NCI-H524 treated with DMSO at 0.1 percent for 48 hours (cell line): ENCODE results near the gene OSCP1.

Experiments
- DNase-seq: peaks from one replicate; lab custom pipeline; 2025; lab: John Stamatoyannopoulos, UW

The OSCP1 gene

DNA sequence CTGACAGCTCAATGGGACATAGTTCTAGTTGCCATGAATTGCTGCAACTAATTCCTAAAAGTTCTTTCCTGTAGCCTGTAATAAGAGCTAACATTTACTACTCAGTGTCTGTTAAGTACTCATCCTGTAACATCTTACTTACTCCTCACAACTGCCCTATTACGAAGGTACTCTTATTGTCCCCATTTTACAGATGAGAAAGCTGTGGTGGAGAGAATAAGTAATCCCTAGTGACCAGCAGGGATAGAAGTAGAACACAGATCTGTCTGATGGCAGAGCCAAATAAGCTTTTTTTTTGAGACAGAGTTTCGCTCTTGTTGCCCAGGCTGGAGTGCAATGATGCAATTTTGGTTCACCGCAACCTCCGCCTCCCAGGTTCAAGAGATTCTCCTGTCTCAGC is 67.6 kb downstream of the OSCP1 start:
- DNase-seq = no peak

DNA sequence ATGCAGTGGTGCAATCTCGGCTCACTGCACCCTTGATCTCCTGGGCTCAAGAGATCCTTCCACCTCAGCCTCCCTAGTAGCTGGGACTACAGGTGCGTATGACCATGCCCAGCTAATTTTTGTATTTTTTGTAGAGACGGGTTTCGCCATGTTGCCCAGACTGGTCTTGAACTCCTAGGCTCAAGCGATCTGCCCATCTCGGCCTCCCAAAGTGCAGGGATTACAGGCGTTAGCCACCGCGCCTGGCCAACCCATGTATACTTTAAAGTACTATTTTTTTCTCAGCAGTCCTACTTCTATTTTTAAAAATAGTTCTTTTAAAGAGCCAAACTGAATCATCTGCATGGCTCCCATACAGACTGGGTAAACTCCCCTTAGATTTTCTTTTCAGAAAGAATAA is 68.0 kb downstream of the OSCP1 start:
- DNase-seq = no peak

DNA sequence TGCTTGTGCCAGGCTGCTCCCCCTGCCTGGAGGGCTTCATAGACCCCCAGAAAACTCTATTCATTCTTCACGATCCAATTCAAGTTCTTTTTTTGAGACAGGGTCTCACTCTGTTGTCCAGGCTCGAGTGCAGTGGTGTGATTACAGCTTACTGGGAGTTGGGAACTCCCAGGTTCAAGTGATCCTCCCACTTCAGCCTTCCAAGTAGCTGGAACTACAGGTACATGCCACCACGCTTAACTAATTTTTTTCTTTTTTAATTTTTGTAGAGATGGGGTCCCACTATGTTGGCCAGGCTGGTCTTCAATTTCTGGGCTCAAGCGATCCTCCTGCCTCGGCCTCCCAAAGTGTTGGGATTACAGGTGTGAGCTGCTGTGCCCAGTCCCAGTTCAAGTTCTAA is 68.8 kb downstream of the OSCP1 start:
- DNase-seq = no peak

GRCh38 chr1:36380782-36381181 is 69.5 kb downstream of the OSCP1 start:
- no peak for DNase-seq

DNA sequence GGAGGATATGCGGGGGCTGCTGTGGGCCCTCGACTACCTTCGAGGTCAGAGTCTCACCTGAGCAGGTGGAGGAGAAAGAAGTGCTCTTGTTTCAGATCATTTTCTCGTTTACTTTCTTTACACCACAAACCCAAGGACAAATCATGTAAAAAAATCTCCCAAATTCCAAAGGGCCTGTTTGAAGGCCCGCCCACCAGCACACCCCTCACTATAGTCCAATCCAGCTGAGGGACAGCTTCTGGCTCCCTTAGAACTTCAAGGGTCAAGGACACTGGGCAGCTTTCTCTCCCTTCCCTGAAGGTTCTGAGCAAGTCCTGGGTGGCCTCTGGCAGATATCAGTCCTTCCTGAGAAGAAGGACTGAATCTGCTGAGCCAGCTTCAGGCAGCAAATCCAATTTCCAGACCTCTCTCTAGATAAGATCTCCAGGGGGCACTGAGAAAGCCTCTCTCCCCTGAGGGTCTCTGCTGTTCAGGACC is 70.1 kb downstream of the OSCP1 start:
- no peak for DNase-seq

GRCh38 chr1:36377791-36378492 is 72.3 kb downstream of the OSCP1 start:
- DNase-seq = no peak

DNA sequence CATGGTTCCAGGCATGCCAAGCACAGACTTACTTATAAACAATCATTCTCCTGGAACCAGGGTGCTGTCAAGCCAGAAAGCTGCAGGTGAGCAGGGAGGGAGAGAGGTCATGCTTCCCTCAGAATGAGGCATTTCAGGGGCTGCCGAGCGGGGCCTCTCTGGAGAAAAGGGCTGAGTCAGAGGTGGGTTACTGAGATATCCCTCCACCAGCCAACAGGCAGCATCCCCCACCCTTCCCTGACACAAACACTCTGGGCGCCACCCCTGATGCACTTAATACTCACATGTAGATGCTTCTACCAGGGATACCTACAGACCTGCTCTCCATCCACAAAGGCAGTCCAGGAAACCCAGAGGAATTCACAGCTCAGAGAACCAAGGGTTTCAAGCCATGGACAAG is 77.6 kb downstream of the OSCP1 start:
- DNase-seq = no peak

- DNase-seq = no peak
Measured at GRCh38 chr1:36369061-36369861, 81.0 kb downstream of the OSCP1 start.
